HCT116 (cell line): ENCODE data around the gene KIF26A.
"Not testable (repeated sequence)": the region's sequence is repeated elsewhere in the genome, so short reads cannot be mapped to it uniquely, and the experiment has no call there.

Experiments
- CBX3 ChIP-seq: IDR thresholded peaks from 2 replicates; pipeline ENCODE4 v1.6.1; 2012; ENCODE audit warnings: low read depth
- CEBPB ChIP-seq: IDR thresholded peaks from 2 replicates; pipeline ENCODE4 v1.6.1; 2012; ENCODE audit warnings: low read depth
- EGR1 ChIP-seq: IDR thresholded peaks from 2 replicates; pipeline ENCODE4 v1.6.1; 2012; ENCODE audit warnings: low read depth
- EZH2 ChIP-seq: fragments of 200-600 bp; sonication (generic); IDR thresholded peaks from 2 replicates; pipeline ENCODE4 v1.6.1; 2017; ENCODE audit warnings: antibody characterized with exemption, mixed run types
- EZH2phosphoT487 ChIP-seq: fragments of 200-600 bp; IDR thresholded peaks from 2 replicates; pipeline ENCODE4 v1.6.1; 2018; ENCODE audit warnings: antibody characterized with exemption, borderline replicate concordance
- FOSL1 ChIP-seq: IDR thresholded peaks from 2 replicates; pipeline ENCODE4 v1.6.1; 2012; ENCODE audit warnings: low read depth
- JUND ChIP-seq: IDR thresholded peaks from 2 replicates; pipeline ENCODE4 v1.6.1; 2012
- POLR2A ChIP-seq: IDR thresholded peaks from 2 replicates; pipeline ENCODE4 v1.7.0; 2011; ENCODE audit warnings: borderline replicate concordance; ENCODE audit not compliant: insufficient read depth, insufficient read length; ENCODE audit errors: extremely low read depth
- SRF ChIP-seq: IDR thresholded peaks from 2 replicates; pipeline ENCODE4 v1.6.1; 2012; ENCODE audit warnings: low read depth
- TCF7L2 ChIP-seq: IDR thresholded peaks from 2 replicates; pipeline ENCODE4 v1.7.0; 2011; ENCODE audit warnings: borderline replicate concordance, inconsistent platforms; ENCODE audit not compliant: insufficient read depth, insufficient read length; ENCODE audit errors: extremely low read depth
- TF ChIP-seq, protein P1 (sequence below), 3 experiments: fragments of 200-600 bp in 1 of 3; sonication (generic) in 1 of 3; IDR thresholded peaks in 2 of 3; conservative IDR thresholded peaks in 1 of 3; 2 replicates each; pipeline ENCODE4 v1.5.1; 2012 to 2017; ENCODE audit warnings: low read depth in 2 of 3, low read length in 2 of 3, antibody characterized with exemption in 1 of 3, borderline replicate concordance in 1 of 3, control low read depth in 1 of 3, mild to moderate bottlenecking in 1 of 3, mixed read lengths in 1 of 3, mixed run types in 1 of 3, moderate library complexity in 1 of 3; ENCODE audit not compliant: insufficient read depth in 1 of 3
- TF ChIP-seq, protein P2 (sequence below): IDR thresholded peaks from 2 replicates; pipeline ENCODE4 v1.6.1; 2012

GRCh38 chr14:104208015-104208295, 69.6 kb downstream of the KIF26A start:
- TF ChIP-seq, protein P1, sequence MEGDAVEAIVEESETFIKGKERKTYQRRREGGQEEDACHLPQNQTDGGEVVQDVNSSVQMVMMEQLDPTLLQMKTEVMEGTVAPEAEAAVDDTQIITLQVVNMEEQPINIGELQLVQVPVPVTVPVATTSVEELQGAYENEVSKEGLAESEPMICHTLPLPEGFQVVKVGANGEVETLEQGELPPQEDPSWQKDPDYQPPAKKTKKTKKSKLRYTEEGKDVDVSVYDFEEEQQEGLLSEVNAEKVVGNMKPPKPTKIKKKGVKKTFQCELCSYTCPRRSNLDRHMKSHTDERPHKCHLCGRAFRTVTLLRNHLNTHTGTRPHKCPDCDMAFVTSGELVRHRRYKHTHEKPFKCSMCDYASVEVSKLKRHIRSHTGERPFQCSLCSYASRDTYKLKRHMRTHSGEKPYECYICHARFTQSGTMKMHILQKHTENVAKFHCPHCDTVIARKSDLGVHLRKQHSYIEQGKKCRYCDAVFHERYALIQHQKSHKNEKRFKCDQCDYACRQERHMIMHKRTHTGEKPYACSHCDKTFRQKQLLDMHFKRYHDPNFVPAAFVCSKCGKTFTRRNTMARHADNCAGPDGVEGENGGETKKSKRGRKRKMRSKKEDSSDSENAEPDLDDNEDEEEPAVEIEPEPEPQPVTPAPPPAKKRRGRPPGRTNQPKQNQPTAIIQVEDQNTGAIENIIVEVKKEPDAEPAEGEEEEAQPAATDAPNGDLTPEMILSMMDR (IDR thresholded peaks at IDR 0.05 in 2 of 3, conservative IDR thresholded peaks at IDR 0.05 in 1 of 3; ENCODE audit: borderline replicate concordance in 1 of 3, insufficient read depth in 1 of 3, low read depth in 2 of 3, low read length in 2 of 3) = not testable (repeated sequence)
- not testable (repeated sequence) for TF ChIP-seq CEBPB, EZH2, POLR2A, JUND, FOSL1, SRF, EZH2phosphoT487, EGR1, TCF7L2, CBX3
- TF ChIP-seq, protein P2, sequence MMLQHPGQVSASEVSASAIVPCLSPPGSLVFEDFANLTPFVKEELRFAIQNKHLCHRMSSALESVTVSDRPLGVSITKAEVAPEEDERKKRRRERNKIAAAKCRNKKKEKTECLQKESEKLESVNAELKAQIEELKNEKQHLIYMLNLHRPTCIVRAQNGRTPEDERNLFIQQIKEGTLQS = not testable (repeated sequence)
